NCI-H526 (cell line): ENCODE data around the gene BRI3BP.
"Not testable (repeated sequence)": the region's sequence is repeated elsewhere in the genome, so short reads cannot be mapped to it uniquely, and the experiment has no call there.

Experiments used
- DNase-seq, 2 experiments: peaks; one replicate each; lab custom pipeline; 2025; lab: John Stamatoyannopoulos, UW

BRI3BP gene

DNA sequence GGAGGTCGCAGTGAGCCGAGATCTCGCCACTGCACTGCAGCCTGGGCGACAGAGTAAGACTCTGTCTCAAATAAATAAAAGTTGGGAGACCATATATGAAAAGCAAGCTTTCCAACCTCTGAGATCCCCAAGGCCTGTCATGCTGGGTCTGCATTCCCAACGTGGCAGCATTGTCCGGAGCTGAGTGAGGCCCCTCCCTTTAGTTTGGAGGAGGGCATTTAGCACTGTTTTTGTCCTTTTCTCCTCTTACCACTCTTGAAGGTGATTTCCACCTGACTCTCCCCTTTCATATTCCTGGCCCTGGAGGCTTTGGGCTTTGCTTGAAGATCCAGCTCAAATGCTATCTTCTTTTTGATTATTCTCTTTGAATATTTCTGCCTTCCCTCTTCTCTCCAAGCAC, 74.9 kb downstream of the BRI3BP start:
- no peak for DNase-seq

DNA sequence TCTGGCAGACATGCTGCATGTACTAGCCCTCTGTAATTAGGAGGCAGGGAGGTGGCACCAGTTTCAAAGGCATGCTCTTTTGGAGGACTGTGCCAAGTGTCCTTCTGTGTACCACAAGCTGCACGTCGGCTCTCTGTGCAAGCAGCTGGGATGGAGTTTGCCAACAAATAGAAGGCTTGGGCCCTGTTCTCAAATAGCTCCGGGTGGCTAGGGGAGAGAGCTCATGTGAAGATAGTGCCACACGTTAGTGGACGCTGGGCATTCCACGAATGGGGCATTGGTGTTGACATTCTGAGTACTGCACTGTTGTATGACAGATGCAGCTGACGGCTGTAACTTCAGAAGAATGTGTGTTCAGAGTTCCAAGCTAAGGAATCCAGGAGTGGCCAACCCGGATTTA, 76.2 kb downstream of the BRI3BP start:
- no peak for DNase-seq

GRCh38 chr12:125070112-125070511, 76.7 kb downstream of the BRI3BP start:
- peak; percentile 22 to 64 for DNase-seq

GRCh38 chr12:125070661-125071390, 77.4 kb downstream of the BRI3BP start:
- DNase-seq: peak; percentile 89 to 90

DNA sequence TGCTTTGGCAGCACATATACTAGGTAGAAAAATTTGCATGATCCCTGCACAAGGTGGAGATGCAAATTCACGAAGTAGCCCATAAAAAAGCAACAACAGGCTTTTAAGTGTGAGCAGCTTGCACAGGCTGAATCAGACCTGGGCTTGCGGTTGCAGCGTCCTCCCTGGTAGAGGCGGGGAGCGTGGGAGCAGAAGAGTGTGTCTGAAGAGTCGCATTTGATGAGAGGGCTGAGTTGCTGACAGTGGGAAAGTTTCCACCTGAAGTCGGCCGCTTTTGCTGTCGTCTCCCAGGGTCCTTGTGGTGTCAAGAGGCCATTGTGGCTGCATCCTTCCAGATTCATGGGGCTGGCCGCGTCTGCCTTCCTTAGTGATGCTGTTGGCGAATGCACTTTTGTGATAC, 78.0 kb downstream of the BRI3BP start:
- peak; percentile 96 for DNase-seq

DNA sequence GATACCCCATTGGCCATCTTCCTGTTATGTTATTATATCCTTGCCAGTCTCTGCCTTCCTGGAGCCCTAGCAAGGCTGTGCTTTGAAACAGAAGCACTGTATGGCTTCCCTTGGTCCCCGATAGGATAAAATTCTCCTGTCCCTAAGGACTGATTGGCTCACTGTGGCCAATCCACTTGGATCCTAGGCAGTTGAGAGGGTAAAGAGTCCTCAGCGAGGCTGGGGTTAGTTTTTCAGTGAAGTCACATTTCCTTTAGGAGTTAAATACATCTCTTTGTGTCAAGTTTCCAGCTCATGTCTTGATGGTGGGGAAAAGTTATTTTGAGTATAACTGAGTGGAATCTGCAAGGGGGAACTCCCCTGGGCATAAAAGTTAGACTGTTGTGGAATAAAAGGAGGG, 79.1 kb downstream of the BRI3BP start:
- no peak for DNase-seq

- DNase-seq: not testable (repeated sequence)
Measured at GRCh38 chr12:125074294-125074693, 80.8 kb downstream of the BRI3BP start.

GRCh38 chr12:125076103-125076502, 82.7 kb downstream of the BRI3BP start:
- no peak for DNase-seq

DNA sequence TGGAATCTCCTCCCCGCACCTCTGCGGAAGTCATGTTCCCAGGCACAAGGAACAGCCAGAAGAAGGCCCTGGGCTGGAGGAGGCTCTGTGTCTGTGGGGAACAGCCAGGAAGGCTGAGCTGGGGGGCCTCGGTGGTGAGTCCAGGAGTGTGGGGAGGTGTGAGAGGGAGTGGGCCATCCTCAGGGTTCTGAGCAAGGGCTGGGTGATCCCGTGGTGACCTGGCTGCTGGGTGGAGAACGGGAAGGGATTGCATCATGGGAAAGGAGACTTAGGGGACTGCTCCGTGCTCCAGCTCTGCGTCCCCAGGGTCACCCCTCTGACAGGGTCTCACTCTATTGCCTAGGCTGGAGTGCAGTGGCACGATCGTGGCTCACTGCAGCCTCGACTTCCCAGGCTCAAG, 85.6 kb downstream of the BRI3BP start:
- no peak for DNase-seq

GRCh38 chr12:125079648-125080645, 86.5 kb downstream of the BRI3BP start:
- no peak for DNase-seq
